Measurements from ENCODE around the gene SRGAP3. TPM values are rescaled to one million over a fixed set of nuclear protein-coding genes. Genes with fewer than 3 reads are reported as not detected.
A peak's percentile ranks its signal among the peaks of the same experiment; 100 is the strongest.

SRGAP3 gene
- total RNA-seq, 2 experiments from 2014 or later, result 2.2 to 3.5 TPM

DNA sequence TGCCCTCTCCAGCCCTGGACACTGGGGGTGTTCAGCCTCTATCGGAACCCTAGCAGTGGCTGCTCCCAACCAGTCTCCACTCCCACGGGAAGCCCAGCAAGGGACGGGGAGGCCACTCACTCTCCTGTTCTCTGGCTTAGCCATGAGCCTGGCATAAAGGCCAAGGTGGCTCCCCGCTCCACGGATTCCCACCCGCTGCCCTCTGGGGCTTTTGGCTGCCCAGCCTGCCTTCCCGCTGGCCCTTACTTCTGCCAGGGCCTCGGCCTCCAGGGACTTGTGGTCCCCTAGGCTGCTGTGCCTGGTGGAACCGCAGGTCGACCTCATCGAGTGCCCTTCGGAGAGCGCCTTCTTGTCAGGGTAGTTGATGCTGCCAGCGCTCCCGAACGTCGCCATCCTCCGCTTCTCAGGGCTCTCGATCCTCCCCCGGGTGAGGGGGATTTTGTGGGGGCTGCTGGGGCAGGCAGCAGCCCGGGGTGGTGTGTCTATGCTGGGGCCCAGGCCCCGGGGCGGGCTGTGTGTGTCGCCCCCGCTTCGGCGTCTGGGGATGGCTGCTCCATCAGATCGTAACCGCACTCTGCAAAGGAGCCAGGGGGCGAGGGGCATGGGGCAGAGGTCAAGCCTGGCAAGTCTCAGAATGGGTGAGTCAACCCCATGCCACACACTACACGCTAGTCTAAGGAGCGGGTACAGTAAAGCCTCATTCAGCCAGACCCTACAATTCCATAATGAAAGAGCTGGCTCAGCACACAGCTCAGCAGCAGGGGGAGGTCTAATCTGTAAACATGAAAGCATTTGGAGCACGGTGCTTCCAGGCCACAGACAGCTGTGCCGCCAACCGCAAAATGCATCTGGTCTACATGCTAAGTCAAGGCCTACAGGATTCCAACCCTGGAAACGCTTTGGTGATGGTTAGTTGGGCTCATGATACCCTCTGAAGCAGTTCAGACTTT, 258.9 kb downstream of the SRGAP3 start:
- H3K9me3 Mint-ChIP-seq, result no peaks in the 10 kb centered on the region
- intact Hi-C loops (cut with micrococcal nuclease), result no loop called here
- peaks cover 3% of the 10 kb centered on the region for H3K4me1 Mint-ChIP-seq (ENCODE audit: low read depth)
- H3K4me3 Mint-ChIP-seq, result no peak overlapping the region
- H3K27me3 Mint-ChIP-seq, result no peaks in the 10 kb centered on the region
- no peak overlapping the region for H3K27ac Mint-ChIP-seq
- POLR2A ChIA-PET, result no interaction called here
- CTCF ChIA-PET, result interaction anchor here (0.7 to 4.6 kb wide), 3 partner anchors 19 to 312 kb away, joined by 3 to 96 read pairs (median 9); no protein-coding TSS in a partner anchor
- no peaks in the 10 kb centered on the region for H3K36me3 Mint-ChIP-seq
- DNase-seq, result no peak

DNA sequence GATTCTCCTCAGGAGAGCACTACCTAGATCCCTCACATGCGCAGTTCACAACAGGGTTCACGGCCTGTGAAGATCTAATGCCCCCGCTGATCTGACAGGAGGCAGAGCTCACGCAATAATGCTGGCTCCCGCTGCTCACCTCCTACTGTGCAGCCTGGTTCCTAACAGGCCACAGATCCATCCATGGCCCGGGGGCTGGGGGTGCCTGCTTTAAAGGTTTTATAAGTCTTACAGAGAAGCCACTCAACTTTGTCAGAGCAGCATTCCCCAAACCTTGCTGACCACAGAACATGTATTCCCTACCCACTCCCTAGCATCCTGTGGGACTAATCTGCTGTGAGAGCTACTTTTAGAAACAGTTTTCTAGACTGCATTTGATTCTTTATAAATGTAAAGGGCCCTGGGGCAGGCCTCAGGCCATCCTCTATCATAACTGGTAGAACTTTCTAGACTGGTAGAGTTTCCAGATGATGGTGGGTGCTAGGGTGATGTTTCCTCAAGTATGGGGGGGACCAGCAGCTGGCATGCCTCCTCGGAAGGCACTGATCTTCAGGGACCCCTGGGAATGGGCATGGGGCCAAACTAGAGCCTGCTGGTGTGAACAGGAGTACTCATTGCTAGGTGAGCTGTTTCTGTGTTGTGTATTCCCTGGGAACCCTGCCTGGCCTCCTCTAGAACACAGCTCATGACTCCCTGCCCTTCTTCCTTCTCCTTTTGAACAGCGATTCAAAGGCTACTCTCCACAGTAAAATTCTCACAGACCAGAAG, 260.5 kb downstream of the SRGAP3 start:
- no peak for DNase-seq
- ChIA-PET POLR2A (no interaction called here), CTCF (interaction anchor here (0.9 to 4.6 kb wide), 17 partner anchors 9 to 321 kb away, joined by 3 to 96 read pairs (median 7); partner anchors contain the start of gene SRGAP3)
- Mint-ChIP-seq H3K36me3 (no peaks in the 10 kb centered on the region), H3K4me1 (ENCODE audit: low read depth) (peaks cover 3% of the 10 kb centered on the region), H3K27me3 (no peaks in the 10 kb centered on the region), H3K4me3 (no peak overlapping the region), H3K27ac (no peak overlapping the region), H3K9me3 (no peaks in the 10 kb centered on the region)
- intact Hi-C loops (cut with micrococcal nuclease), result loop anchor here (1.0 kb wide), 2 partner anchors 78 to 313 kb away; no protein-coding TSS in a partner anchor

GRCh38 chr3:8988384-8988655, 261.1 kb downstream of the SRGAP3 start:
- Mint-ChIP-seq H3K27me3 (no peaks in the 10 kb centered on the region), H3K36me3 (no peaks in the 10 kb centered on the region), H3K4me1 (ENCODE audit: low read depth) (peaks cover 3% of the 10 kb centered on the region), H3K27ac (no peak overlapping the region), H3K9me3 (no peaks in the 10 kb centered on the region), H3K4me3 (no peak overlapping the region)
- intact Hi-C loops (cut with micrococcal nuclease), result loop anchor here (1.0 kb wide), 2 partner anchors 79 to 314 kb away; no protein-coding TSS in a partner anchor
- no peak for DNase-seq
- ChIA-PET CTCF (interaction anchor here (0.5 to 4.6 kb wide), 29 partner anchors 9 to 359 kb away, joined by 3 to 96 read pairs (median 4); partner anchors contain the start of gene SRGAP3), POLR2A (interaction anchor here (0.5 kb wide), 1 partner anchor 315 kb away, joined by 3 read pairs; no protein-coding TSS in a partner anchor)

DNA sequence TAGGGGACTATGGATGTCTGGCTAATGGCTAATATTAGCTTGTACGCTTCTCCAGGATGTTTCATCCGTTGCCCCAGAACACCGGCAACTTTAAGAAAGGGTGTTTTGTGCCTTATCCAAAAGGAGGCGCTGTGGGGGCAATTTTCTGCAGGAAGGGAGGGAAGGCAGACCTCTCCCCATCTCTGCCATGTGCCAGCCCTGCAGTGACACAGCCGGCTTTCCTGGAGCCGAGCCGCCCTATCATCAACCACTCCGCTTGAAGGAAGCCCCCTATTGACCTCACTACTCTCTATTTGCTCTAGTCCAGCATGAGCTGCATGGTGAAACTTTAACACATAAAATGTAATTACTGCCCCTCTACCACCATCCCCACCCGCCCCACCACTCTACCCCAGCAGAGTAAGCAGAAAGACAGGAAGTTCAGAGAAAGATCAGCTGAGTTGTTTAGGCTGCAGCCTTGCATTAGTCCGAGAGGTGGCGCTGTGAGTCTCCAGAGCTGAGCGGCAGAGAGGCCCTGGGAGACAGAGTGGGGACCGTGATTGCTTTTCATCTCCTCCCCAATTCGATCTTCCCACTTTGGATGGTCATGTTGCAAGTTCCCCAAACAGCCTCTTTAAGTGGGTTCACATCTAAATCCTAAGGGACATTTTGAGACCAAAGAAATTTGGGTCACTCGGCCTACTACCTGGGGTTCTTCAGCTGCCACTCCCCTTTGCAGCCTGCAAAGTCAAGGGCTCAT, 261.6 kb downstream of the SRGAP3 start:
- ChIA-PET POLR2A (interaction anchor here (0.5 kb wide), 1 partner anchor 315 kb away, joined by 3 read pairs; no protein-coding TSS in a partner anchor), CTCF (interaction anchor here (0.5 to 4.6 kb wide), 33 partner anchors 9 to 375 kb away, joined by 3 to 96 read pairs (median 4); partner anchors contain the start of genes SRGAP3 and THUMPD3)
- DNase-seq, result peak; percentile 79
- Mint-ChIP-seq H3K27ac (no peak overlapping the region), H3K4me1 (ENCODE audit: low read depth) (peaks cover 3% of the 10 kb centered on the region), H3K27me3 (no peaks in the 10 kb centered on the region), H3K36me3 (no peaks in the 10 kb centered on the region), H3K4me3 (no peak overlapping the region), H3K9me3 (no peaks in the 10 kb centered on the region)
- intact Hi-C loops (cut with micrococcal nuclease), result loop anchor here (1.0 kb wide), 2 partner anchors 79 to 314 kb away; no protein-coding TSS in a partner anchor

DNA sequence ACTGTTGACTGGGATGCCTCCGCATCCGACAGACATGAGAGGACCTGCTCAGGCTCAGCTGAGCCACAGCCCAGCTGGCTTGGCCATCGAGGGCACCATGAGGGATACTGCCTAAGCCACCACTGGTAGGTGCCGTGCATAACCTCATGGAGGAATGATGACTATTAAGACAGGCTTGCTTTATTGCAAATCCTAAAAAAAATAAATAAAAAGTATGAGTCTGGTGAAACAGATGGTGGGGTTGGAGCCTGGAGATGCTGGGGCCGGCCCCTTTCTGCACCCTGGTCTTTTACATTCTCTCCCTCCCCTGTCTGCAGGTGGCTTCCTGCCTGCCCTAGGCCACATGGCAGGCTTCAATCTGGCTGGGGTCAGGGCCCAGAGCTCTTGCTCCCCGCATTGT, 262.2 kb downstream of the SRGAP3 start:
- intact Hi-C loops (cut with micrococcal nuclease), result no loop called here
- H3K36me3 Mint-ChIP-seq, result no peaks in the 10 kb centered on the region
- H3K4me3 Mint-ChIP-seq, result no peak overlapping the region
- no peak for DNase-seq
- H3K27ac Mint-ChIP-seq, result no peak overlapping the region
- no peaks in the 10 kb centered on the region for H3K27me3 Mint-ChIP-seq
- ChIA-PET CTCF (interaction anchor here (0.6 to 4.6 kb wide), 27 partner anchors 8 to 376 kb away, joined by 3 to 96 read pairs (median 5); partner anchors contain the start of genes SRGAP3 and THUMPD3), POLR2A (no interaction called here)
- H3K9me3 Mint-ChIP-seq, result no peaks in the 10 kb centered on the region
- H3K4me1 Mint-ChIP-seq (ENCODE audit: low read depth), result peaks cover 3% of the 10 kb centered on the region

DNA sequence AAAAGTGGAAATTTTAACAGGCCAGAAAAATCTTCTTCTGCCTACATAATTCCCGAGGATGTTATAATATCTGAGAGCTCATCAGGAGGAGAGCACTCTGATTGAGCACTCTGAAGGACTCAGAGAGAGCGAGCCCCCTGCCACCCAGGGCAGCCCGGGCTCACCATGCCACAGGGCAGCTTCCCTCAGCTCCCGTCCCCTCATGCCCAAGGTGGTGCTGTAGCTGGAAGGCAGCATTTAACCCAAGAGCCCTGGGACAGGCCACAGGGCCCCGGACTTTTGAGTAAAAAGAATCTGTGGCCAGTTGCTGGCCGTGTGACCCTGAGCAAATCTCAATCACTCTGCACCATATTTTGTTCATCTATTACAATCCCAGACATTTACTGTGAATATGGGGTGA, 262.7 kb downstream of the SRGAP3 start:
- intact Hi-C loops (cut with micrococcal nuclease), result no loop called here
- ChIA-PET POLR2A (no interaction called here), CTCF (interaction anchor here (0.8 to 4.6 kb wide), 11 partner anchors 8 to 315 kb away, joined by 3 to 96 read pairs (median 11); partner anchors contain the start of gene SRGAP3)
- no peak for DNase-seq
- Mint-ChIP-seq H3K36me3 (no peaks in the 10 kb centered on the region), H3K4me1 (ENCODE audit: low read depth) (peaks cover 3% of the 10 kb centered on the region), H3K27ac (no peak overlapping the region), H3K9me3 (no peaks in the 10 kb centered on the region), H3K27me3 (no peaks in the 10 kb centered on the region), H3K4me3 (no peak overlapping the region)

- no peak overlapping the region for H3K27ac Mint-ChIP-seq
- H3K4me3 Mint-ChIP-seq, result no peak overlapping the region
- no peaks in the 10 kb centered on the region for H3K9me3 Mint-ChIP-seq
- no peaks in the 10 kb centered on the region for H3K27me3 Mint-ChIP-seq
- intact Hi-C loops (cut with micrococcal nuclease), result no loop called here
- ChIA-PET POLR2A (no interaction called here), CTCF (interaction anchor here (1.5 to 4.6 kb wide), 5 partner anchors 12 to 316 kb away, joined by 5 to 96 read pairs (median 20); no protein-coding TSS in a partner anchor)
- H3K36me3 Mint-ChIP-seq, result no peaks in the 10 kb centered on the region
- H3K4me1 Mint-ChIP-seq (ENCODE audit: low read depth), result peaks cover 3% of the 10 kb centered on the region
- DNase-seq, result no peak
Observed at GRCh38 chr3:8985876-8986275, 263.6 kb downstream of the SRGAP3 start.

- intact Hi-C loops (cut with micrococcal nuclease), result no loop called here
- no peak for DNase-seq
- Mint-ChIP-seq H3K36me3 (no peaks in the 10 kb centered on the region), H3K4me3 (no peak overlapping the region), H3K9me3 (no peaks in the 10 kb centered on the region), H3K4me1 (ENCODE audit: low read depth) (peaks cover 3% of the 10 kb centered on the region), H3K27ac (no peak overlapping the region), H3K27me3 (no peaks in the 10 kb centered on the region)
- POLR2A ChIA-PET, result no interaction called here
- CTCF ChIA-PET, result interaction anchor here (0.7 to 3.3 kb wide), 3 partner anchors 13 to 316 kb away, joined by 3 to 20 read pairs (median 5); no protein-coding TSS in a partner anchor
Observed at GRCh38 chr3:8985411-8985831, 264.0 kb downstream of the SRGAP3 start.

- no peak for DNase-seq
- Mint-ChIP-seq H3K27ac (no peak overlapping the region), H3K4me1 (ENCODE audit: low read depth) (peaks cover 3% of the 10 kb centered on the region), H3K4me3 (no peak overlapping the region), H3K36me3 (no peaks in the 10 kb centered on the region), H3K9me3 (peaks cover 3% of the 10 kb centered on the region), H3K27me3 (peaks cover 1% of the 10 kb centered on the region)
- intact Hi-C loops (cut with micrococcal nuclease), result no loop called here
- POLR2A ChIA-PET, result no interaction called here
- CTCF ChIA-PET, result no interaction called here
Observed at GRCh38 chr3:8984526-8984925, 264.9 kb downstream of the SRGAP3 start.

DNA sequence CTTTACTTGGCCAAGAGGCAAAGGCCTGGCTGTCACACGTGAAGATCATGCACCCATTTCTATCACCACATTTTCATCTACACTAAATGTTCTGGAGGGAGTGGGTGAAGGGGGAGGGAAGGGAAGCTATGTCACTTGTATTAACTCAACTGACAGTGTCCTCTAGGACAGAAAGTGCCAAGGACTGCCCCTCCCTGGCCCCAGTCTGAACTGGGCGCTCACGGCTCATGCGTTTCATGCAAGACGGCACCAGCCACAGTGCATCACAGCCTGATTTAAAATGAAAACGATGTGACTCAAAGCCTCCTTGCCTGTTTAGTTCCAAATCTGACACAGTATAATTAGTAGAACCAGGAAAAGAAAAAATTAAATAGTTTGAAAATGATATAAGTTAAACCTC, 265.4 kb downstream of the SRGAP3 start:
- DNase-seq, result no peak
- CTCF ChIA-PET, result no interaction called here
- peaks cover 6% of the 10 kb centered on the region for H3K9me3 Mint-ChIP-seq
- no peak overlapping the region for H3K4me3 Mint-ChIP-seq
- no peak overlapping the region for H3K27ac Mint-ChIP-seq
- POLR2A ChIA-PET, result no interaction called here
- intact Hi-C loops (cut with micrococcal nuclease), result no loop called here
- H3K36me3 Mint-ChIP-seq, result no peaks in the 10 kb centered on the region
- peaks cover 1% of the 10 kb centered on the region for H3K27me3 Mint-ChIP-seq
- peaks cover 3% of the 10 kb centered on the region for H3K4me1 Mint-ChIP-seq (ENCODE audit: low read depth)

DNA sequence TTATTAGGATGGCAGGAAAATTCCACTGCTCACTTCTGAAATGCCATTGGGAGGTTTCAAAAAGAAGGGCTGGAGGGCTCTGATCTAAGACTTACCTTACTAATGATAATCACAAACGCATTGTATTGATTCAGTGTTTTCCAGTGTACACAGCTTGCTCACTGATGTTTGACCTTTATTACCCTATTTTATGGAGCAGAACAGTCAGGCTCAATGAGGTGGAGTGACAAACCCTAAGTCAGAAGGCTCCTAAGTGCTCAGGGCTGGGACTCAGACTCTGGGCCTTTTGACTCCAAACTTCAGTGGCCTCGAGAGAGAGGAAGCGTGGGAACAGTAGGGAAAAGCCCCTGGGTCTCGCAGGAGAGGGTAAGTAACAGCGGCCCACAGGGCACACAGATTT, 265.9 kb downstream of the SRGAP3 start:
- ChIA-PET POLR2A (no interaction called here), CTCF (no interaction called here)
- Mint-ChIP-seq H3K27ac (no peak overlapping the region), H3K36me3 (no peaks in the 10 kb centered on the region), H3K27me3 (peaks cover 1% of the 10 kb centered on the region), H3K4me1 (ENCODE audit: low read depth) (peaks cover 3% of the 10 kb centered on the region), H3K4me3 (no peak overlapping the region), H3K9me3 (peaks cover 6% of the 10 kb centered on the region)
- intact Hi-C loops (cut with micrococcal nuclease), result no loop called here
- DNase-seq, result no peak
